Calu3 (cell line): ENCODE results near the gene RAB1B. TPM values are rescaled to one million over a fixed set of nuclear protein-coding genes. Genes with fewer than 3 reads are reported as not detected.

Source experiments
- BruUV-seq: library from RNA; stranded (reverse); fragments of 400-500 nt; replicated peaks from 2 replicates; lab custom pipeline; 2021; lab: Mats Ljungman, UMichigan
- CTCF ChIA-PET: fragments of 300-600 bp; sonication (Branson Sonifier 250); formaldehyde crosslinking; loops from one replicate; lab custom pipeline; 2022; ENCODE audit warnings: antibody characterized with exemption; lab: Charles Lee
- DNase-seq: peaks from one replicate; pipeline ENCODE4 v3.0.0; 2022
- H3K27ac Mint-ChIP-seq: one replicate; pipeline ENCODE4 v1.8.0; 2022; ENCODE audit warnings: mixed read lengths; ENCODE audit not compliant: unreplicated experiment
- H3K27me3 Mint-ChIP-seq: one replicate; pipeline ENCODE4 v1.8.0; 2022; ENCODE audit warnings: mixed read lengths; ENCODE audit not compliant: unreplicated experiment
- H3K36me3 Mint-ChIP-seq: one replicate; pipeline ENCODE4 v1.8.0; 2022; ENCODE audit warnings: mild to moderate bottlenecking, moderate library complexity, mixed read lengths; ENCODE audit not compliant: insufficient read depth, unreplicated experiment
- H3K4me1 Mint-ChIP-seq: one replicate; pipeline ENCODE4 v1.8.0; 2022; ENCODE audit warnings: mild to moderate bottlenecking, low read depth, mixed read lengths; ENCODE audit not compliant: unreplicated experiment
- H3K4me3 Mint-ChIP-seq: one replicate; pipeline ENCODE4 v1.8.0; 2022; ENCODE audit warnings: mild to moderate bottlenecking, low read depth, moderate library complexity, mixed read lengths; ENCODE audit not compliant: unreplicated experiment
- H3K9me3 Mint-ChIP-seq: one replicate; pipeline ENCODE4 v1.8.0; 2022; ENCODE audit warnings: low read depth, mixed read lengths; ENCODE audit not compliant: unreplicated experiment
- CTCF ChIP-seq: fragments of 200-600 bp; IDR thresholded peaks from one replicate; pipeline ENCODE4 v1.8.0; 2022; ENCODE audit warnings: antibody characterized with exemption; ENCODE audit not compliant: unreplicated experiment
- intact Hi-C: fragments of 100-400 bp; cut with micrococcal nuclease; formaldehyde crosslinking; loops from one replicate; pipeline ENCODE4 v1.10.0; 2022; ENCODE audit not compliant: unreplicated experiment
- total RNA-seq: library from RNA; stranded (reverse); gene quantifications from 2 replicates; pipeline ENCODE4 v1.2.3, GENCODE V29; 2022

RAB1B gene
- total RNA-seq, 1 experiment from 2014 or later, result 144 TPM

- no TSS peak for BruUV-seq
- no peak overlapping the region for H3K4me3 Mint-ChIP-seq
These were observed 35.1 kb upstream of the RAB1B start for GRCh38 chr11:66233301-66233700.

GRCh38 chr11:66235141-66235540 lies 33.3 kb upstream of the RAB1B start:
- TF ChIP-seq CTCF, result no peak
- Mint-ChIP-seq H3K9me3 (no peaks in the 10 kb centered on the region), H3K27ac (no peak overlapping the region), H3K4me3 (no peak overlapping the region), H3K27me3 (no peaks in the 10 kb centered on the region), H3K36me3 (peaks cover 14% of the 10 kb centered on the region), H3K4me1 (no peaks in the 10 kb centered on the region)
- BruUV-seq, result no TSS peak
- intact Hi-C loops, result no loop called here
- no peak for DNase-seq
- CTCF ChIA-PET, result no interaction called here

More at GRCh38 chr11:66233301-66233700, 35.1 kb upstream of the RAB1B start:
- peaks cover 17% of the 10 kb centered on the region for H3K36me3 Mint-ChIP-seq
- intact Hi-C loops, result no loop called here
- no peaks in the 10 kb centered on the region for H3K27me3 Mint-ChIP-seq
- CTCF ChIA-PET, result no interaction called here
- no peak for TF ChIP-seq CTCF
- no peaks in the 10 kb centered on the region for H3K9me3 Mint-ChIP-seq
- H3K27ac Mint-ChIP-seq, result no peak overlapping the region
- no peaks in the 10 kb centered on the region for H3K4me1 Mint-ChIP-seq
- no peak for DNase-seq

- no peak for TF ChIP-seq CTCF
- intact Hi-C loops, result no loop called here
- Mint-ChIP-seq H3K9me3 (no peaks in the 10 kb centered on the region), H3K4me3 (no peak overlapping the region), H3K4me1 (no peaks in the 10 kb centered on the region), H3K27me3 (no peaks in the 10 kb centered on the region), H3K27ac (no peak overlapping the region), H3K36me3 (peaks cover 10% of the 10 kb centered on the region)
- CTCF ChIA-PET, result no interaction called here
- DNase-seq, result no peak
- BruUV-seq, result no TSS peak
These were observed 30.6 kb upstream of the RAB1B start for GRCh38 chr11:66237867-66238266.

- no peak for DNase-seq
- Mint-ChIP-seq H3K4me3 (no peak overlapping the region), H3K36me3 (peaks cover 10% of the 10 kb centered on the region), H3K9me3 (no peaks in the 10 kb centered on the region), H3K4me1 (no peaks in the 10 kb centered on the region), H3K27me3 (no peaks in the 10 kb centered on the region), H3K27ac (no peak overlapping the region)
- TF ChIP-seq CTCF, result no peak
- intact Hi-C loops, result no loop called here
- CTCF ChIA-PET, result no interaction called here
- BruUV-seq, result no TSS peak
These were observed 29.5 kb upstream of the RAB1B start for GRCh38 chr11:66238786-66239413.
